Transverse colon (tissue), 4 donors: ENCODE measurements around the gene PTPRN2. TPM values are rescaled to one million over a fixed set of nuclear protein-coding genes. Genes with fewer than 3 reads are reported as not detected.
A peak's percentile ranks its signal among the peaks of the same experiment; 100 is the strongest.
"Not testable (repeated sequence)": the region's sequence is repeated elsewhere in the genome, so short reads cannot be mapped to it uniquely, and the experiment has no call there.

ENCODE experiments used
- DNase-seq: peaks from one replicate; pipeline ENCODE4 v3.0.0-alpha.2; 2019
- H3K27ac ChIP-seq, 4 donors: fragments of 200-600 bp; sonication (generic); 2 replicates each; pipeline ENCODE4 v1.5.1; 2016 to 2018; ENCODE audit warnings: inconsistent platforms in 4 of 4
- H3K27me3 ChIP-seq: fragments of 200-600 bp; sonication (generic); 2 replicates; pipeline ENCODE4 v1.5.1; 2017; ENCODE audit warnings: inconsistent platforms
- H3K36me3 ChIP-seq, 4 donors: fragments of 200-600 bp; sonication (generic); 2 replicates each; pipeline ENCODE4 v1.5.1; 2017 to 2019; ENCODE audit warnings: inconsistent platforms in 4 of 4
- H3K4me1 ChIP-seq, 4 donors: fragments of 200-600 bp; sonication (generic); 2 replicates each; pipeline ENCODE4 v1.5.1; 2017 to 2020; ENCODE audit warnings: inconsistent platforms in 4 of 4
- H3K4me3 ChIP-seq, 4 donors: fragments of 200-600 bp; sonication (generic); 1 replicate in 1 of 4; 2 replicates in 3 of 4; pipeline versions ENCODE4 v1.5.1 to v1.6.1; 2017 to 2019; ENCODE audit warnings: inconsistent platforms in 4 of 4
- H3K9me3 ChIP-seq, 2 donors: fragments of 200-600 bp; sonication (generic); 2 replicates each; pipeline ENCODE4 v1.5.1; 2017 to 2019; ENCODE audit warnings: inconsistent platforms in 2 of 2
- EP300 ChIP-seq: sonication (generic); formaldehyde crosslinking; IDR thresholded peaks from one replicate; pipeline ENCODE4 v1.6.1; 2017; ENCODE audit warnings: antibody characterized with exemption, low read depth
- POLR2A ChIP-seq: fragments of 450-650 bp; IDR thresholded peaks from one replicate; pipeline ENCODE4 v1.6.1; 2016; ENCODE audit warnings: antibody characterized with exemption, mild to moderate bottlenecking, moderate library complexity
- POLR2AphosphoS5 ChIP-seq, 3 donors: sonication (generic); formaldehyde crosslinking; IDR thresholded peaks; one replicate each; pipeline ENCODE4 v1.6.1; 2016; ENCODE audit warnings: antibody characterized with exemption in 3 of 3
- WGBS, 2 donors: methylation state at CpG; one replicate each; pipeline ENCODE4 v1.1.5; 2018; ENCODE audit warnings: low coverage in 1 of 2; 5-methylcytosine and 5-hydroxymethylcytosine counted together
- in situ Hi-C, 4 donors: fragments of 200-750 bp; cut with MboI; loops; one replicate each; pipeline versions ENCODE4 v1.15.0 to v1.15.1; 2017; ENCODE audit warnings: low sequenced_read_pairs in 3 of 4, low pct_ligation_motif_present in 1 of 4, low pct_unique_long_range_greater_than_20kb in 1 of 4
- intact Hi-C: fragments of 100-400 bp; cut with DNase I; formaldehyde crosslinking; loops from one replicate; pipeline ENCODE4 v1.15.1; 2023; ENCODE audit warnings: low total_unique reads
- total RNA-seq, 4 donors: library from RNA; depleted of rRNA; stranded (reverse); fragments of >200 nt; gene quantifications; one replicate each; pipeline ENCODE4 v1.1.0, GENCODE V29; 2016
- TF ChIP-seq, protein P1 (sequence below), 5 experiments: fragments of 200-600 bp in 3 of 5; fragments of 450-650 bp in 2 of 5; sonication (generic) in 3 of 5; IDR thresholded peaks; 1 replicate in 2 of 5; 2 replicates in 3 of 5; pipeline ENCODE4 v1.5.1; 2016 to 2017; ENCODE audit warnings: antibody characterized with exemption in 5 of 5, inconsistent platforms in 3 of 5, mild to moderate bottlenecking in 2 of 5, moderate library complexity in 1 of 5

PTPRN2 gene
- total RNA-seq, 4 donors from 2014 or later = 15.4 to 31.1 (median 21.8) TPM

DNA sequence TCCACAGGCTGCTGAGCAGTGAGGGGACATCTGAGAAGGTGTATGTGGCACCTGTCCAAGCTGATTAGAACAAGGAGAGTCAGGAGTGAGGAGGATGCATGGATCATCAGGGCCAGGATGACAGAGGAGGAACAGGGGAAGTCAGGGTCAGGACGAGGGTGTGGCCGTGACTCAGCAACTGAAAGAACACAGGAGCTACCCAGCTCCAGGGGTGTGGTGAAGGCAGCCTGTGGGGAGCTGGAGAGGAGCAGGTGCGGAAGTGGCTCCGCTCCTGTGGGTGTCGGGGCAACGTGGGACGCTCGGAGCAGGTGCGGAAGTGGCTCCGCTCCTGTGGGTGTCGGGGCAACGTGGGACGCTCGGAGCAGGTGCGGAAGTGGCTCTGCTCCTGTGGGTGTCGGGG, 79.3 kb downstream of the PTPRN2 start:
- H3K9me3 ChIP-seq, H3K4me1 ChIP-seq, H3K4me3 ChIP-seq, in situ Hi-C loops, H3K27me3 ChIP-seq, intact Hi-C loops, H3K36me3 ChIP-seq: not testable (repeated sequence)
- H3K27ac ChIP-seq = peak overlapping the region; percentile 46 to 69 (median 56)
- DNase-seq = peak; percentile 91
- 40 to 52% methylated on average over 1 to 12 of the region's 16 CpGs for WGBS, 2 donors
- TF ChIP-seq POLR2AphosphoS5 (IDR thresholded peaks at IDR 0.05) (peak in 1 of 3 donors; percentile 66), EP300 (peak; percentile 69)

- DNase-seq = no peak
- Histone ChIP-seq H3K27me3 (no peaks in the 10 kb centered on the region), H3K9me3 (peaks cover 0 to 4% of the 10 kb centered on the region in 2 donors), H3K4me1 (peaks cover 0 to 5% (median 2%) of the 10 kb centered on the region in 4 donors), H3K4me3 (no peak overlapping the region), H3K36me3 (no peaks in the 10 kb centered on the region), H3K27ac (peak overlapping the region; percentile 46 to 69 (median 56))
- in situ Hi-C loops = no loop called here
- 78% methylated on average over 15 of the region's 15 CpGs; no CpG with 5 or more reads in 1 of the 2 donors for whole genome bisulfite sequencing, 2 donors
- intact Hi-C loops = no loop called here
- TF ChIP-seq POLR2AphosphoS5 (IDR thresholded peaks at IDR 0.05) (no peak), POLR2A (no peak), EP300 (no peak)
- TF ChIP-seq, protein P1, sequence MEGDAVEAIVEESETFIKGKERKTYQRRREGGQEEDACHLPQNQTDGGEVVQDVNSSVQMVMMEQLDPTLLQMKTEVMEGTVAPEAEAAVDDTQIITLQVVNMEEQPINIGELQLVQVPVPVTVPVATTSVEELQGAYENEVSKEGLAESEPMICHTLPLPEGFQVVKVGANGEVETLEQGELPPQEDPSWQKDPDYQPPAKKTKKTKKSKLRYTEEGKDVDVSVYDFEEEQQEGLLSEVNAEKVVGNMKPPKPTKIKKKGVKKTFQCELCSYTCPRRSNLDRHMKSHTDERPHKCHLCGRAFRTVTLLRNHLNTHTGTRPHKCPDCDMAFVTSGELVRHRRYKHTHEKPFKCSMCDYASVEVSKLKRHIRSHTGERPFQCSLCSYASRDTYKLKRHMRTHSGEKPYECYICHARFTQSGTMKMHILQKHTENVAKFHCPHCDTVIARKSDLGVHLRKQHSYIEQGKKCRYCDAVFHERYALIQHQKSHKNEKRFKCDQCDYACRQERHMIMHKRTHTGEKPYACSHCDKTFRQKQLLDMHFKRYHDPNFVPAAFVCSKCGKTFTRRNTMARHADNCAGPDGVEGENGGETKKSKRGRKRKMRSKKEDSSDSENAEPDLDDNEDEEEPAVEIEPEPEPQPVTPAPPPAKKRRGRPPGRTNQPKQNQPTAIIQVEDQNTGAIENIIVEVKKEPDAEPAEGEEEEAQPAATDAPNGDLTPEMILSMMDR (IDR thresholded peaks at IDR 0.05) = no peak
Observed at GRCh38 chr7:158507917-158508316, 79.7 kb downstream of the PTPRN2 start.

- H3K9me3 ChIP-seq, intact Hi-C loops: not testable (repeated sequence)
- whole genome bisulfite sequencing, 2 donors = 65 to 84% methylated on average over 6 to 7 of the region's 7 CpGs
Observed at GRCh38 chr7:158507175-158507574, 80.4 kb downstream of the PTPRN2 start.

GRCh38 chr7:158506626-158507025, 81.0 kb downstream of the PTPRN2 start:
- intact Hi-C loops (no loop called here), in situ Hi-C loops (no loop called here)
- no peak overlapping the region for H3K4me3 ChIP-seq
- no peak overlapping the region for H3K27ac ChIP-seq
- peaks cover 0 to 4% of the 10 kb centered on the region in 2 donors for H3K9me3 ChIP-seq
- TF ChIP-seq POLR2A (no peak), EP300 (no peak), POLR2AphosphoS5 (IDR thresholded peaks at IDR 0.05) (no peak)
- TF ChIP-seq, protein P1 (IDR thresholded peaks at IDR 0.05) = no peak
- DNase-seq = no peak
- H3K4me1 ChIP-seq = peaks cover 0 to 5% (median 2%) of the 10 kb centered on the region in 4 donors
- WGBS, 2 donors = 95 to 100% methylated on average over 2 to 8 of the region's 12 CpGs
- no peaks in the 10 kb centered on the region for H3K27me3 ChIP-seq
- no peaks in the 10 kb centered on the region for H3K36me3 ChIP-seq

More at GRCh38 chr7:158507175-158507574, 80.4 kb downstream of the PTPRN2 start:
- H3K27me3 ChIP-seq, H3K27ac ChIP-seq, H3K4me3 ChIP-seq, DNase-seq, in situ Hi-C loops, H3K4me1 ChIP-seq, H3K36me3 ChIP-seq: not testable (repeated sequence)

DNA sequence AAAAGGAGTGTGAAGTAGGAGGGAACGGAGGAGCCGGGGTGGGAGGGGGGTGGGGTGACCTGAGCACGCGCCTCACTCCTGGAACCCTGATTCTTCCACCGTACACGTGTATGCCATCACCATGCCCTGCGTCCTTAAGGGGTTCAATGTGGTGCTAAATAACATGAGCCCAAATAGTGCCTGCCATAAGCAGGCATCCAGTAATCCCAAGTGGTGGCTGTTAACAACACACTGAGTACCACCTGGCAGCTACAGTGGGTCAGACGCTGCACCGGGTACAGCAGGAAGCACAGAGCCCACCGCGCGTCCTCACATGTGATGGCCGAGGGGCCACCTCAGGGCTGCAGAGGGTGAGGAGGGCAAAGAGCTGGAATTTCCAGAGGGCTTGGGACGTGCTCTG, 81.9 kb downstream of the PTPRN2 start:
- Histone ChIP-seq H3K27me3 (no peaks in the 10 kb centered on the region), H3K27ac (no peak overlapping the region), H3K36me3 (no peaks in the 10 kb centered on the region), H3K4me3 (no peak overlapping the region), H3K9me3 (peaks cover 0 to 4% of the 10 kb centered on the region in 2 donors), H3K4me1 (peaks cover 0 to 5% (median 2%) of the 10 kb centered on the region in 4 donors)
- in situ Hi-C loops = no loop called here
- WGBS, 2 donors = 93 to 97% methylated on average over 3 to 14 of the region's 14 CpGs
- intact Hi-C loops = no loop called here
- TF ChIP-seq EP300 = no peak
- TF ChIP-seq, protein P1 (IDR thresholded peaks at IDR 0.05) = no peak
- no peak for TF ChIP-seq POLR2AphosphoS5 (IDR thresholded peaks at IDR 0.05)
- no peak for TF ChIP-seq POLR2A
- no peak for DNase-seq
